HTERT RPE-1 (cell line): Measurements from ENCODE around the gene PAFAH1B1.
"Not testable (repeated sequence)": the region's sequence is repeated elsewhere in the genome, so short reads cannot be mapped to it uniquely, and the experiment has no call there.

ENCODE experiments used
- in situ Hi-C: fragments of 300-500 bp; cut with MboI; formaldehyde crosslinking; loops from 4 replicates; pipeline ENCODE4 v1.14.3; 2020; ENCODE audit warnings: low sequenced_read_pairs

Gene PAFAH1B1

GRCh38 chr17:2634361-2634960 is 41.0 kb downstream of the PAFAH1B1 start:
- in situ Hi-C loops: no loop called here

GRCh38 chr17:2635241-2635640 is 41.8 kb downstream of the PAFAH1B1 start:
- in situ Hi-C loops: no loop called here

GRCh38 chr17:2635675-2636074 is 42.2 kb downstream of the PAFAH1B1 start:
- in situ Hi-C loops: no loop called here

GRCh38 chr17:2636169-2636930 is 42.9 kb downstream of the PAFAH1B1 start:
- in situ Hi-C loops: no loop called here

GRCh38 chr17:2637422-2637821 is 44.0 kb downstream of the PAFAH1B1 start:
- in situ Hi-C loops: no loop called here

GRCh38 chr17:2644971-2645370 is 51.5 kb downstream of the PAFAH1B1 start:
- in situ Hi-C loops: no loop called here

GRCh38 chr17:2647957-2648356 is 54.5 kb downstream of the PAFAH1B1 start:
- in situ Hi-C loops: no loop called here

GRCh38 chr17:2649191-2649590 is 55.7 kb downstream of the PAFAH1B1 start:
- in situ Hi-C loops: no loop called here

- in situ Hi-C loops: not testable (repeated sequence)
Measured at GRCh38 chr17:2652911-2653310, 59.5 kb downstream of the PAFAH1B1 start.

- in situ Hi-C loops: no loop called here
Measured at GRCh38 chr17:2655546-2655945, 62.1 kb downstream of the PAFAH1B1 start.

GRCh38 chr17:2656283-2656682 is 62.8 kb downstream of the PAFAH1B1 start:
- in situ Hi-C loops: no loop called here

GRCh38 chr17:2659337-2659736 is 65.9 kb downstream of the PAFAH1B1 start:
- in situ Hi-C loops: not testable (repeated sequence)

GRCh38 chr17:2660410-2660809 is 67.0 kb downstream of the PAFAH1B1 start:
- in situ Hi-C loops: not testable (repeated sequence)

GRCh38 chr17:2672026-2672425 is 78.6 kb downstream of the PAFAH1B1 start:
- in situ Hi-C loops: no loop called here

GRCh38 chr17:2679247-2679646 is 85.8 kb downstream of the PAFAH1B1 start:
- in situ Hi-C loops: not testable (repeated sequence)

- in situ Hi-C loops: no loop called here
Measured at GRCh38 chr17:2680961-2681360, 87.5 kb downstream of the PAFAH1B1 start.

GRCh38 chr17:2681650-2682049 is 88.2 kb downstream of the PAFAH1B1 start:
- in situ Hi-C loops: no loop called here

GRCh38 chr17:2682176-2682938 is 88.9 kb downstream of the PAFAH1B1 start:
- in situ Hi-C loops: no loop called here

- in situ Hi-C loops: no loop called here
Measured at GRCh38 chr17:2683912-2684311, 90.5 kb downstream of the PAFAH1B1 start.

GRCh38 chr17:2684549-2684948 is 91.1 kb downstream of the PAFAH1B1 start:
- in situ Hi-C loops: no loop called here

- in situ Hi-C loops: no loop called here
Measured at GRCh38 chr17:2685696-2686095, 92.2 kb downstream of the PAFAH1B1 start.

GRCh38 chr17:2687074-2687418 is 93.6 kb downstream of the PAFAH1B1 start:
- in situ Hi-C loops: no loop called here
